K562 (cell line): ENCODE data around the gene ZCCHC14. TPM values are rescaled to one million over a fixed set of nuclear protein-coding genes. Genes with fewer than 3 reads are reported as not detected.
"Not testable (repeated sequence)": the region's sequence is repeated elsewhere in the genome, so short reads cannot be mapped to it uniquely, and the experiment has no call there.

ENCODE experiments used
- ATAC-seq: fragments of 200-7000 bp; cut with Tn5 transposase; 3 replicates; pipeline ENCODE4 v1.9.1; 2020; ENCODE audit warnings: moderate library complexity
- BruUV-seq: library from RNA; stranded (reverse); fragments of 400-500 nt; replicated peaks from 2 replicates; lab custom pipeline; 2021; lab: Mats Ljungman, UMichigan
- CTCF ChIA-PET: fragments of 300-600 bp; formaldehyde crosslinking; extraction: SDS; loops from one replicate; lab custom pipeline; 2021; ENCODE audit warnings: low intra/inter-chr PET ratio; lab: Yijun Ruan, JAX
- POLR2A ChIA-PET: fragments of 300-600, 350-650 bp; sonication (Branson Sonifier 250); formaldehyde crosslinking; extraction: SDS; loops from one replicate; lab custom pipeline; 2021; ENCODE audit warnings: antibody characterized with exemption, inconsistent platforms; lab: Yijun Ruan, JAX
- DNase-seq, 4 experiments: peaks; one replicate each; pipeline versions ENCODE4 v3.0.0 to v3.0.0-alpha.2; 2011 to 2018; ENCODE audit warnings: low spot score in 3 of 4, mixed read lengths in 3 of 4; ENCODE audit errors: extremely low read depth in 1 of 4
- FAIRE-seq: peaks from 2 replicates; lab custom pipeline; 2011; peaks lifted over from hg19 to GRCh38; lab: Jason Lieb, UNC
- H2AFZ ChIP-seq: 2 replicates; pipeline ENCODE4 v1.6.0; 2011; ENCODE audit warnings: low read depth, low read length, control low read depth, inconsistent platforms
- H3K27ac ChIP-seq: fragments of 200-600 bp; 3 replicates; pipeline ENCODE4 v1.8.0; 2011; ENCODE audit warnings: low read depth, mild to moderate bottlenecking, control low read depth, inconsistent platforms, low read length, moderate library complexity, mixed read lengths; ENCODE audit errors: extremely low read depth
- H3K27me3 ChIP-seq, 2 experiments: fragments of 300-600 bp in 1 of 2; 2 replicates in 1 of 2; 3 replicates in 1 of 2; pipeline versions ENCODE4 v1.6.0 to v1.8.0; 2011; ENCODE audit warnings: inconsistent platforms in 2 of 2, low read length in 2 of 2, mild to moderate bottlenecking in 1 of 2, mixed read lengths in 1 of 2, moderate library complexity in 1 of 2; ENCODE audit not compliant: control insufficient read depth in 2 of 2, insufficient read depth in 2 of 2
- H3K36me3 ChIP-seq: fragments of 300-600 bp; 3 replicates; pipeline ENCODE4 v1.8.0; 2011; ENCODE audit warnings: mild to moderate bottlenecking, low read length, inconsistent platforms; ENCODE audit not compliant: control insufficient read depth, insufficient read depth
- H3K4me1 ChIP-seq, 2 experiments: fragments of 200-600 bp in 1 of 2; replicated peaks in 1 of 2; 2 replicates in 1 of 2; 3 replicates in 1 of 2; pipeline versions ENCODE4 v1.5.1 to v1.8.0; 2011; ENCODE audit warnings: inconsistent platforms in 2 of 2, low read length in 2 of 2, mild to moderate bottlenecking in 1 of 2, mixed read lengths in 1 of 2, moderate library complexity in 1 of 2; ENCODE audit not compliant: control insufficient read depth in 2 of 2, insufficient read depth in 2 of 2
- H3K4me2 ChIP-seq: 2 replicates; pipeline ENCODE4 v1.6.1; 2011; ENCODE audit warnings: low read length, control low read depth, inconsistent platforms, mixed read lengths; ENCODE audit not compliant: insufficient read depth
- H3K4me3 ChIP-seq: fragments of 200-600 bp; sonication (generic), shearing (Covaris generic); 2 replicates; pipeline ENCODE4 v1.5.1; 2016; ENCODE audit warnings: control low read depth, inconsistent platforms
- H3K79me2 ChIP-seq: fragments of 200-600 bp; 3 replicates; pipeline ENCODE4 v1.8.0; 2011; ENCODE audit warnings: low read length, inconsistent platforms; ENCODE audit not compliant: control insufficient read depth, insufficient read depth
- H3K9ac ChIP-seq, 2 experiments: 2 replicates each; pipeline versions ENCODE4 v1.6.0 to v1.6.1; 2011; ENCODE audit warnings: low read depth in 2 of 2, low read length in 2 of 2, control low read depth in 1 of 2, inconsistent platforms in 1 of 2, mild to moderate bottlenecking in 1 of 2, mixed read lengths in 1 of 2; ENCODE audit not compliant: insufficient read depth in 1 of 2
- H3K9me1 ChIP-seq: one replicate; pipeline ENCODE4 v1.6.0; 2011; ENCODE audit warnings: inconsistent platforms, mild to moderate bottlenecking, low read length, moderate library complexity; ENCODE audit not compliant: control insufficient read depth, insufficient read depth
- H3K9me3 ChIP-seq: replicated peaks from 2 replicates; pipeline ENCODE4 v1.5.1; 2011; ENCODE audit warnings: low read depth, low read length, inconsistent platforms; ENCODE audit not compliant: control insufficient read depth, insufficient read depth
- H4K20me1 ChIP-seq: replicated peaks from 2 replicates; pipeline ENCODE4 v1.6.1; 2011; ENCODE audit warnings: low read length, inconsistent platforms, mixed read lengths; ENCODE audit not compliant: control insufficient read depth, insufficient read depth
- MAX ChIP-seq: sonication (generic); formaldehyde crosslinking; IDR thresholded peaks from 2 replicates; pipeline ENCODE4 v1.9.0; 2022; ENCODE audit warnings: mild to moderate bottlenecking, missing genetic modification reagents
- NR3C1 ChIP-seq: sonication (generic); formaldehyde crosslinking; IDR thresholded peaks from 2 replicates; pipeline ENCODE4 v1.8.1; 2022; ENCODE audit warnings: missing genetic modification reagents
- RAD51 ChIP-seq: fragments of 450-650 bp; IDR thresholded peaks from 2 replicates; pipeline ENCODE4 v1.7.1; 2016; ENCODE audit warnings: low read depth, mild to moderate bottlenecking, borderline replicate concordance
- RUNX1 ChIP-seq: sonication (generic); IDR thresholded peaks from 2 replicates; pipeline ENCODE4 v1.6.1; 2016; ENCODE audit warnings: antibody characterized with exemption, low read depth
- WGBS: fragments of 100-300 bp; shearing (Covaris generic); methylation state at CpG from one replicate; pipeline ENCODE4 v1.1.6; 2016; ENCODE audit warnings: low coverage, mixed read lengths; ENCODE audit not compliant: insufficient coverage; ENCODE audit errors: missing lambda C conversion rate; 5-methylcytosine and 5-hydroxymethylcytosine counted together
- in situ Hi-C: fragments of 300-500 bp; cut with MboI; formaldehyde crosslinking; loops from 4 replicates; pipeline ENCODE4 v1.15.0; 2018; ENCODE audit warnings: inconsistent platforms, mixed read lengths
- intact Hi-C: fragments of 100-400 bp; cut with micrococcal nuclease; formaldehyde crosslinking; loops from 2 replicates; pipeline ENCODE4 v1.14.2; 2022
- polyA plus RNA-seq, 8 experiments: library from polyadenylated mRNA; depleted of rRNA in 4 of 8; stranded (reverse) in 5 of 8; unstranded in 3 of 8; fragments of >200 nt; fragmentation: Nextera tagmentation in 2 of 8; fragmentation: Illumina TruSeq in 1 of 8; extraction: Ambion mirVana in 2 of 8; extraction: Trizol in 1 of 8; gene quantifications; 2 replicates each; pipeline versions ENCODE4 v1.2.1 to v1.2.3, GENCODE V29; 2011 to 2014; ENCODE audit warnings: inconsistent platforms in 1 of 8, missing spikeins in 1 of 8
- total RNA-seq, 7 experiments: library from RNA; depleted of rRNA in 6 of 7; stranded (reverse); fragments of >200 nt in 6 of 7; fragmentation: Illumina TruSeq in 2 of 7; extraction: Trizol in 2 of 7; gene quantifications; 2 replicates each; pipeline versions ENCODE4 v1.2.1 to v1.2.3, GENCODE V29; 2011 to 2021; ENCODE audit warnings: low replicate concordance in 1 of 7
- TF ChIP-seq, protein P1 (sequence below): sonication (generic); formaldehyde crosslinking; IDR thresholded peaks from 2 replicates; pipeline ENCODE4 v1.9.0; 2022; ENCODE audit warnings: mild to moderate bottlenecking, missing genetic modification reagents
- TF ChIP-seq, protein P2 (sequence below): sonication (generic); formaldehyde crosslinking; IDR thresholded peaks from 2 replicates; pipeline ENCODE4 v1.5.0; 2020; ENCODE audit warnings: missing genetic modification reagents
- TF ChIP-seq, protein P3 (sequence below): fragments of 450-650 bp; formaldehyde crosslinking; IDR thresholded peaks from 2 replicates; pipeline ENCODE4 v1.4.0; 2020; ENCODE audit warnings: mild to moderate bottlenecking, mixed read lengths

The ZCCHC14 gene
- total and polyA plus RNA-seq, 9 of the 15 experiments (the other 6 are each of a cell fraction or from before 2014, with no cell fraction given): 1.5 to 12.4 (median 2.9) TPM

DNA sequence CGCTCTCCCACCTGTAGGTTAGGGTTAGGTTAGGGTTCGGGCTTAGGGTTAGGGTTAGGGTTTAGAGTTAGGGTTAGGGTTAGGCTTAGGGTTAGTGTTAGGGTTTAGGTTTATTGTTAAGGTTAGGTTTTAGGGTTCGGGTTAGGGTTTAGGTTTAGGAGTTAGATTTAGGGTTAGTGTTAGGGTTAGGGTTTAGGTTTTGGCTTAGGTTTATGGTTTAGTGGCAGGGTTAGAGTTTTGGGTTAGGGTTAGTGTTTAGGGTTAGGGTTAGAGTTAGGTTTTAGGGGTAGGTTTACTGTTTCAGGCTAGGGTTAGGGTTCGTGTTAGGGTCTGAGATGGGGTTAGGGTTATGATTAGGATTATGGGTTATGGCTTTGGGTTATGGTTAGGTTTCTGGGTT is 31.6 kb upstream of the ZCCHC14 start (continued):
- TF ChIP-seq NR3C1 (CRISPR knock-in tag): no peak
- TF ChIP-seq RUNX1: no peak

DNA sequence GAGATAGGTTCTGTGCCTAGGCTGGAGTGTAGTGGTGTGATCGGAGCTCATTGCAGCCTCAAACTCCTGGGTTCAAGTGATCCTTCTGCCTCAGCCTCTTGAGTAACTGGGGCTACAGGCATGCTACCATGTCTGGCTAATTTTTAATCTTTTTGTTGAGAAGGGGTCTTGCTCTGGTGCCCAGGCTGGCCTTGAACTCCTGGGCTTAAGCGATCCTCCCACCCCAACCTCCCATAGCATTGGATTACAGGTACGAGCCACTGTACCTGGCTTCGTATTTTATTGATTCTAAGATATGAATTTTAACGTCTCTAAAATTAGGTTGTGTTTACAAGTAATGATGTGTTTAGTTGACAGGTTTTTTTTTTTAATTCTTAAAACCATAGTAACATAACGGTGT is 30.8 kb upstream of the ZCCHC14 start:
- H3K27me3 ChIP-seq: peaks cover 8 to 31% of the 10 kb centered on the region in 2 experiments; a peak in 4 of 5 replicates
- H3K4me1 ChIP-seq, POLR2A ChIA-PET, H2AFZ ChIP-seq, H3K4me2 ChIP-seq, H3K9me3 ChIP-seq, H3K27ac ChIP-seq, CTCF ChIA-PET, ATAC-seq, H3K9ac ChIP-seq, H3K9me1 ChIP-seq, FAIRE-seq, in situ Hi-C loops, H4K20me1 ChIP-seq, H3K4me3 ChIP-seq, BruUV-seq, DNase-seq, H3K79me2 ChIP-seq, H3K36me3 ChIP-seq, intact Hi-C loops: not testable (repeated sequence)
- 2% methylated on average over 6 of the region's 6 CpGs for WGBS

DNA sequence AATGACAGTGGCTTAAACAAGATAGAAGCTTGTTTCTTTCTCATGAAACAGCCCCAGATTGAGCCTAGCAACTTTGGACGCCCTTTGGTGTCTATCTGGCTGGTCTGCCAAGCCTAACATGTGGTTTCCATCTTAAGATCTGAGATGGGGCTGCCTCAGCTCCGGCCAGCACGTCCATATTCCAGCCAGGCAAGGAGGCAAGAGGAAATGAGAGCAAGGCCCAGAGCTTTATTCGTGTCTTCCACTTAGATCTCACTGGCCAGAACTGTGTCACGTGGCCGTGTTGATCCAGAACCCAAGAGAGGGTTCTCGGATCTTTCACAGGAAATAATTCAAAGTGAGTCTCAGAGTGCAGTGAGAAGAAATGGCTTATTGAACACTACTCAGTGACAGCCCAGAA is 28.9 kb upstream of the ZCCHC14 start:
- BruUV-seq, H3K27ac ChIP-seq, H3K79me2 ChIP-seq, H3K4me2 ChIP-seq, H3K36me3 ChIP-seq, H3K4me3 ChIP-seq, ATAC-seq, H3K9me1 ChIP-seq, H3K4me1 ChIP-seq, H3K9ac ChIP-seq, H4K20me1 ChIP-seq, H2AFZ ChIP-seq, intact Hi-C loops, H3K9me3 ChIP-seq, in situ Hi-C loops, CTCF ChIA-PET, DNase-seq: not testable (repeated sequence)
- peaks cover 18 to 37% of the 10 kb centered on the region in 2 experiments; a peak in 4 of 5 replicates for H3K27me3 ChIP-seq
- TF ChIP-seq RAD51 (peak; percentile 62), MAX (0 out of 2 replicates have a peak, but pooled peaks have one; percentile 29)
- TF ChIP-seq, protein P1, sequence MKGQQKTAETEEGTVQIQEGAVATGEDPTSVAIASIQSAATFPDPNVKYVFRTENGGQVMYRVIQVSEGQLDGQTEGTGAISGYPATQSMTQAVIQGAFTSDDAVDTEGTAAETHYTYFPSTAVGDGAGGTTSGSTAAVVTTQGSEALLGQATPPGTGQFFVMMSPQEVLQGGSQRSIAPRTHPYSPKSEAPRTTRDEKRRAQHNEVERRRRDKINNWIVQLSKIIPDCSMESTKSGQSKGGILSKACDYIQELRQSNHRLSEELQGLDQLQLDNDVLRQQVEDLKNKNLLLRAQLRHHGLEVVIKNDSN: peak; percentile 84
- TF ChIP-seq, protein P2, sequence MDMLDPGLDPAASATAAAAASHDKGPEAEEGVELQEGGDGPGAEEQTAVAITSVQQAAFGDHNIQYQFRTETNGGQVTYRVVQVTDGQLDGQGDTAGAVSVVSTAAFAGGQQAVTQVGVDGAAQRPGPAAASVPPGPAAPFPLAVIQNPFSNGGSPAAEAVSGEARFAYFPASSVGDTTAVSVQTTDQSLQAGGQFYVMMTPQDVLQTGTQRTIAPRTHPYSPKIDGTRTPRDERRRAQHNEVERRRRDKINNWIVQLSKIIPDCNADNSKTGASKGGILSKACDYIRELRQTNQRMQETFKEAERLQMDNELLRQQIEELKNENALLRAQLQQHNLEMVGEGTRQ: peak; percentile 79
- TF ChIP-seq, protein P3, sequence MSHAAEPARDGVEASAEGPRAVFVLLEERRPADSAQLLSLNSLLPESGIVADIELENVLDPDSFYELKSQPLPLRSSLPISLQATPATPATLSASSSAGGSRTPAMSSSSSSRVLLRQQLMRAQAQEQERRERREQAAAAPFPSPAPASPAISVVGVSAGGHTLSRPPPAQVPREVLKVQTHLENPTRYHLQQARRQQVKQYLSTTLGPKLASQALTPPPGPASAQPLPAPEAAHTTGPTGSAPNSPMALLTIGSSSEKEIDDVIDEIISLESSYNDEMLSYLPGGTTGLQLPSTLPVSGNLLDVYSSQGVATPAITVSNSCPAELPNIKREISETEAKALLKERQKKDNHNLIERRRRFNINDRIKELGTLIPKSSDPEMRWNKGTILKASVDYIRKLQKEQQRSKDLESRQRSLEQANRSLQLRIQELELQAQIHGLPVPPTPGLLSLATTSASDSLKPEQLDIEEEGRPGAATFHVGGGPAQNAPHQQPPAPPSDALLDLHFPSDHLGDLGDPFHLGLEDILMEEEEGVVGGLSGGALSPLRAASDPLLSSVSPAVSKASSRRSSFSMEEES: peak; percentile 53
- WGBS: 3% methylated on average over 7 of the region's 7 CpGs
- FAIRE-seq: peak; percentile 70
- POLR2A ChIA-PET: interaction anchor here (1.1 kb wide), 1 partner anchor 21 kb away, joined by 4 read pairs; no protein-coding TSS in a partner anchor
